SHP77 treated with DMSO at 0.1 percent for 48 hours (cell line): Measurements from ENCODE around the gene AHCYL2.
A peak's percentile ranks its signal among the peaks of the same experiment; 100 is the strongest.
"Not testable (repeated sequence)": the region's sequence is repeated elsewhere in the genome, so short reads cannot be mapped to it uniquely, and the experiment has no call there.

Experiments used
- DNase-seq: peaks from one replicate; lab custom pipeline; 2025; lab: John Stamatoyannopoulos, UW

Gene AHCYL2

GRCh38 chr7:129427526-129428045 lies 202.8 kb downstream of the AHCYL2 start:
- no peak for DNase-seq

- no peak for DNase-seq
Observed at GRCh38 chr7:129431911-129432643, 207.2 kb downstream of the AHCYL2 start.

- DNase-seq = peak; percentile 86
Observed at GRCh38 chr7:129433847-129434674, 209.2 kb downstream of the AHCYL2 start, which contains the start of gene STRIP2. Gene STRIP2, plus strand, starts transcription at chr7:129434432. Its CDS starts 41 bp downstream, at chr7:129434473.

GRCh38 chr7:129434675-129435318 lies 210.0 kb downstream of the AHCYL2 start:
- DNase-seq = no peak

- DNase-seq = no peak
Observed at GRCh38 chr7:129435414-129435829, 210.6 kb downstream of the AHCYL2 start.

- DNase-seq = no peak
Observed at GRCh38 chr7:129436335-129436923, 211.6 kb downstream of the AHCYL2 start.

- no peak for DNase-seq
Observed at GRCh38 chr7:129437190-129437589, 212.4 kb downstream of the AHCYL2 start.

- no peak for DNase-seq
Observed at GRCh38 chr7:129438281-129438838, 213.5 kb downstream of the AHCYL2 start.

GRCh38 chr7:129438839-129439651 lies 214.2 kb downstream of the AHCYL2 start:
- DNase-seq = no peak

GRCh38 chr7:129439963-129440625 lies 215.3 kb downstream of the AHCYL2 start:
- no peak for DNase-seq

GRCh38 chr7:129443612-129444011 lies 218.8 kb downstream of the AHCYL2 start:
- no peak for DNase-seq

- not testable (repeated sequence) for DNase-seq
Observed at GRCh38 chr7:129444776-129445175, 219.9 kb downstream of the AHCYL2 start.

- DNase-seq = not testable (repeated sequence)
Observed at GRCh38 chr7:129446925-129447324, 222.1 kb downstream of the AHCYL2 start.

GRCh38 chr7:129447445-129447844 lies 222.6 kb downstream of the AHCYL2 start:
- DNase-seq = not testable (repeated sequence)

- DNase-seq = not testable (repeated sequence)
Observed at GRCh38 chr7:129448608-129449007, 223.8 kb downstream of the AHCYL2 start.

GRCh38 chr7:129450295-129450694 lies 225.5 kb downstream of the AHCYL2 start:
- no peak for DNase-seq

GRCh38 chr7:129452589-129453231 lies 227.9 kb downstream of the AHCYL2 start:
- DNase-seq = no peak

- no peak for DNase-seq
Observed at GRCh38 chr7:129453510-129454248, 228.8 kb downstream of the AHCYL2 start.

GRCh38 chr7:129454249-129454551 lies 229.4 kb downstream of the AHCYL2 start:
- no peak for DNase-seq
